Lower leg skin (tissue), 4 donors: ENCODE measurements around the gene LBHD2. TPM values are rescaled to one million over a fixed set of nuclear protein-coding genes. Genes with fewer than 3 reads are reported as not detected.
"Not testable (repeated sequence)": the region's sequence is repeated elsewhere in the genome, so short reads cannot be mapped to it uniquely, and the experiment has no call there.

Experiments
- DNase-seq, 2 donors: peaks; one replicate each; pipeline ENCODE4 v3.0.0-alpha.2; 2019; ENCODE audit warnings: low spot score in 2 of 2
- H3K4me3 ChIP-seq: fragments of 200-600 bp; sonication (generic); 2 replicates; pipeline ENCODE4 v1.5.1; 2017; ENCODE audit warnings: mild to moderate bottlenecking, low read depth; ENCODE audit not compliant: poor library complexity, severe bottlenecking
- CTCF ChIP-seq, 3 donors: fragments of 450-650 bp; IDR thresholded peaks; one replicate each; pipeline ENCODE4 v1.5.1; 2016; ENCODE audit warnings: antibody characterized with exemption in 3 of 3, mild to moderate bottlenecking in 3 of 3, moderate library complexity in 2 of 3
- POLR2A ChIP-seq, 2 donors: fragments of 450-650 bp; IDR thresholded peaks; one replicate each; pipeline ENCODE4 v1.6.1; 2016 to 2017; ENCODE audit warnings: antibody characterized with exemption in 2 of 2, mild to moderate bottlenecking in 1 of 2, moderate library complexity in 1 of 2
- WGBS, 2 donors: methylation state at CpG; one replicate each; pipeline ENCODE4 v1.1.5; 2018; 5-methylcytosine and 5-hydroxymethylcytosine counted together
- intact Hi-C: fragments of 100-400 bp; cut with DNase I; formaldehyde crosslinking; loops from one replicate; pipeline ENCODE4 v1.15.0; 2023; ENCODE audit warnings: low total_unique reads
- total RNA-seq, 4 donors: library from RNA; depleted of rRNA; stranded (reverse); fragments of >200 nt; gene quantifications; one replicate each; pipeline ENCODE4 v1.1.0, GENCODE V29; 2016

Gene LBHD2
- total RNA-seq = not detected

GRCh38 chr14:103084021-103084919 lies at the start of gene LBHD2:
TSS of gene LBHD2 (plus strand) at chr14:103084210. CDS start at chr14:103086013, 1,803 bp downstream.
- 25 to 30% methylated on average over 29 to 31 of the region's 61 CpGs for WGBS, 2 donors
- no peak for DNase-seq
- intact Hi-C loops = no loop called here

GRCh38 chr14:103041464-103041863 lies 42.5 kb upstream of the LBHD2 start:
- 95 to 97% methylated on average over 15 to 20 of the region's 20 CpGs for WGBS, 2 donors
- no peak for DNase-seq
- TF ChIP-seq CTCF (IDR thresholded peaks at IDR 0.05) (no peak), POLR2A (IDR thresholded peaks at IDR 0.05) (no peak)
- H3K4me3 ChIP-seq = no peak overlapping the region
- intact Hi-C loops = no loop called here

More at GRCh38 chr14:103084021-103084919, at the start of gene LBHD2:
- TF ChIP-seq POLR2A (IDR thresholded peaks at IDR 0.05) = no peak
- no peak for TF ChIP-seq CTCF (IDR thresholded peaks at IDR 0.05)
- H3K4me3 ChIP-seq = no peak within 1 kb of the TSS

GRCh38 chr14:103043257-103044015 lies 40.6 kb upstream of the LBHD2 start:
- WGBS, 2 donors = 89% methylated on average over 8 of the region's 8 CpGs
- H3K4me3 ChIP-seq = no peak overlapping the region
- intact Hi-C loops = no loop called here
- TF ChIP-seq CTCF (IDR thresholded peaks at IDR 0.05) (no peak), POLR2A (IDR thresholded peaks at IDR 0.05) (no peak)
- no peak for DNase-seq

GRCh38 chr14:103045371-103045869 lies 38.6 kb upstream of the LBHD2 start:
- 48 to 61% methylated on average over 15 of the region's 15 CpGs for WGBS, 2 donors
- no peak overlapping the region for H3K4me3 ChIP-seq
- intact Hi-C loops = no loop called here
- TF ChIP-seq POLR2A (IDR thresholded peaks at IDR 0.05) = no peak
- no peak for DNase-seq

- H3K4me3 ChIP-seq, DNase-seq, intact Hi-C loops: not testable (repeated sequence)
- WGBS, 2 donors = 93 to 97% methylated on average over 8 of the region's 8 CpGs
These were observed 36.6 kb upstream of the LBHD2 start for GRCh38 chr14:103047453-103047852.

GRCh38 chr14:103050935-103051334 lies 33.1 kb upstream of the LBHD2 start:
- 76 to 84% methylated on average over 5 of the region's 5 CpGs for WGBS, 2 donors
- no peak overlapping the region for H3K4me3 ChIP-seq
- TF ChIP-seq POLR2A (IDR thresholded peaks at IDR 0.05) (no peak), CTCF (IDR thresholded peaks at IDR 0.05) (no peak)
- intact Hi-C loops = no loop called here
- DNase-seq = no peak
